ENCODE data around the gene NDUFB10. TPM values are rescaled to one million over a fixed set of nuclear protein-coding genes. Genes with fewer than 3 reads are reported as not detected.

NDUFB10 gene
- total and polyA plus RNA-seq, 2 donors from 2014 or later: 123 to 432 TPM

DNA sequence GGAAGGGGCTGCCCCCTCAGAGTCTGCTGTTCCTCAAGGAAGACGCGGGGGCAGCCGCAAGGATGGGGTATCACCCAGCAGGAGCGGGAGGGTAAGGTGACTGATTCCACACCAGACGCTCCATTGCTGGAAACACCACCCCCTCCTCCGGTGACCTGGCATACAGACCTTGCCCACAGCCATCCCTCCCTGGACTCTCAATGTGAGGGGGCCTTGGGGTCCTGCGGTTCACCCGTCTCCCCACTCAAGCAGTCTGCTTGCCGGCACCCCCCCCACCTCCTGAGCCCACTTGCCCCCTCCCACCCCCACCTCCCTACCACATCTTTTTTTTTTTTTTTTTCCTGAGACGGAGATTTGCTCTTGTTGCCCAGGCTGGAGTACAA is 29.0 kb upstream of the NDUFB10 start:
- TF ChIP-seq CTCF (IDR thresholded peaks at IDR 0.05; ENCODE audit: borderline replicate concordance, extremely low read depth, insufficient read depth): no peak
- DNase-seq (no peak), FAIRE-seq (no peak)
- Histone ChIP-seq H3K4me1 (ENCODE audit: control insufficient read depth in 2 of 3, insufficient read depth in 2 of 3, low read depth in 1 of 3, low read length in 3 of 3) (no peaks in the 10 kb centered on the region), H3K27me3 (ENCODE audit: control insufficient read depth, insufficient read depth, low read length) (no peaks in the 10 kb centered on the region), H3K9ac (ENCODE audit: low read length in 3 of 3) (no peak overlapping the region), H3K27ac (ENCODE audit: low read depth in 2 of 2, low read length in 2 of 2) (no peak overlapping the region), H3K36me3 (ENCODE audit: control insufficient read depth in 2 of 3, insufficient read depth in 3 of 3, low read length in 3 of 3) (no peaks in the 10 kb centered on the region), H3K4me3 (ENCODE audit: low read length in 3 of 3) (no peak overlapping the region), H3K9me3 (ENCODE audit: control insufficient read depth in 2 of 3, insufficient read depth in 1 of 3, low read length in 3 of 3) (no peaks in the 10 kb centered on the region)
- intact Hi-C loops (cut with DNase I): no loop called here

- Histone ChIP-seq H3K4me1 (ENCODE audit: control insufficient read depth in 2 of 3, insufficient read depth in 2 of 3, low read depth in 1 of 3, low read length in 3 of 3) (no peaks in the 10 kb centered on the region), H3K36me3 (ENCODE audit: control insufficient read depth in 2 of 3, insufficient read depth in 3 of 3, low read length in 3 of 3) (no peaks in the 10 kb centered on the region), H3K9ac (ENCODE audit: low read length in 3 of 3) (no peak overlapping the region), H3K9me3 (ENCODE audit: control insufficient read depth in 2 of 3, insufficient read depth in 1 of 3, low read length in 3 of 3) (no peaks in the 10 kb centered on the region), H3K27me3 (ENCODE audit: control insufficient read depth, insufficient read depth, low read length) (no peaks in the 10 kb centered on the region), H3K27ac (ENCODE audit: low read depth in 2 of 2, low read length in 2 of 2) (no peak overlapping the region), H3K4me3 (ENCODE audit: low read length in 3 of 3) (no peak overlapping the region)
- no peak for FAIRE-seq
- TF ChIP-seq CTCF (IDR thresholded peaks at IDR 0.05; ENCODE audit: borderline replicate concordance, extremely low read depth, insufficient read depth): peak; percentile 25
- intact Hi-C loops (cut with DNase I): no loop called here
- peak in 1 of 5 donors; percentile 48 for DNase-seq
These were observed 27.0 kb upstream of the NDUFB10 start for GRCh38 chr16:1932050-1933028.

GRCh38 chr16:1933097-1933661 is 26.2 kb upstream of the NDUFB10 start:
- no peak overlapping the region for H3K27ac ChIP-seq (ENCODE audit: low read depth in 2 of 2, low read length in 2 of 2)
- H3K9ac ChIP-seq (ENCODE audit: low read length in 3 of 3): no peak overlapping the region

More at GRCh38 chr16:1933097-1933661, 26.2 kb upstream of the NDUFB10 start:
- no peaks in the 10 kb centered on the region for H3K9me3 ChIP-seq (ENCODE audit: control insufficient read depth in 2 of 3, insufficient read depth in 1 of 3, low read length in 3 of 3)
- H3K4me1 ChIP-seq (ENCODE audit: control insufficient read depth in 2 of 3, insufficient read depth in 2 of 3, low read depth in 1 of 3, low read length in 3 of 3): no peaks in the 10 kb centered on the region
- H3K36me3 ChIP-seq (ENCODE audit: control insufficient read depth in 2 of 3, insufficient read depth in 3 of 3, low read length in 3 of 3): peaks cover 0 to 4% (median 3%) of the 10 kb centered on the region in 3 donors
- H3K4me3 ChIP-seq (ENCODE audit: low read length in 3 of 3): no peak overlapping the region
- DNase-seq: peak in 1 of 5 donors; percentile 51
- no peak for TF ChIP-seq CTCF (IDR thresholded peaks at IDR 0.05; ENCODE audit: borderline replicate concordance, extremely low read depth, insufficient read depth)
- intact Hi-C loops (cut with DNase I): no loop called here
- H3K27me3 ChIP-seq (ENCODE audit: control insufficient read depth, insufficient read depth, low read length): no peaks in the 10 kb centered on the region
- FAIRE-seq: no peak
